ENCODE results near the gene ASF1B.
A peak's percentile ranks its signal among the peaks of the same experiment; 100 is the strongest.

Gene ASF1B

DNA sequence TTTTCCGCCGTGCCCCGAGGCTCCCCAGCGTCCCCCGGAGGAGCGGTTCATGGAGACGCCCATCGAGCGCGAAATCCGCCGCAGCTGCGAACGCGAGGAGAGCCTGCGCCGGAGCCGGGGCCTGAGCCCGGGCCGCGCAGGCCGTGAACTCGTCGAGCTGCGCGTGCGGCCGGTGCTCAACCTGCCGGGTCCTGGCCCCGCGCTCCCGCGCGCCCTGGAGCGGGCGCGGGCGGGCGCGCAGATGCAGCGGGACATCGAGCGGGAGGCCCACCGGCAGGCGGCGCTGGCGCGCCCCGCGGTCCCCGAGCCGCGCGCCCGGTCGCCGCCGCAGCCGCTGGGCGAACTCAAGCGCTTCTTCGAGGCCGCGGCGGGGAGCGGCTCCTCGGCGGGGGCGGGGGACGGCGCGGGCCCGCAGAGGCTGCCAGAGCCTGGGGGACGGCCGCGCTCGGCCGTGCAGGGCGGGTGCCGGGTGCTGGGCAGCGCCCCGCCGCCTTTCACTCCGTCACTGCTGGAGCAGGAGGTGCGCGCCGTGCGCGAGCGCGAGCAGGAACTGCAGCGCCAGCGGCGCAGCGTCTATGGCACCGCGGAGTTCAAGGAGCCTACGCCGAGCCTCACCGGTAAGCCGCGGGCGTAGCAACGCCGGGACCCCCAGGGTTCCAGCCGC lies 63.0 kb downstream of the ASF1B start:
- no peak for DNase-seq (ENCODE audit: low read depth)
- TF ChIP-seq, protein P1, sequence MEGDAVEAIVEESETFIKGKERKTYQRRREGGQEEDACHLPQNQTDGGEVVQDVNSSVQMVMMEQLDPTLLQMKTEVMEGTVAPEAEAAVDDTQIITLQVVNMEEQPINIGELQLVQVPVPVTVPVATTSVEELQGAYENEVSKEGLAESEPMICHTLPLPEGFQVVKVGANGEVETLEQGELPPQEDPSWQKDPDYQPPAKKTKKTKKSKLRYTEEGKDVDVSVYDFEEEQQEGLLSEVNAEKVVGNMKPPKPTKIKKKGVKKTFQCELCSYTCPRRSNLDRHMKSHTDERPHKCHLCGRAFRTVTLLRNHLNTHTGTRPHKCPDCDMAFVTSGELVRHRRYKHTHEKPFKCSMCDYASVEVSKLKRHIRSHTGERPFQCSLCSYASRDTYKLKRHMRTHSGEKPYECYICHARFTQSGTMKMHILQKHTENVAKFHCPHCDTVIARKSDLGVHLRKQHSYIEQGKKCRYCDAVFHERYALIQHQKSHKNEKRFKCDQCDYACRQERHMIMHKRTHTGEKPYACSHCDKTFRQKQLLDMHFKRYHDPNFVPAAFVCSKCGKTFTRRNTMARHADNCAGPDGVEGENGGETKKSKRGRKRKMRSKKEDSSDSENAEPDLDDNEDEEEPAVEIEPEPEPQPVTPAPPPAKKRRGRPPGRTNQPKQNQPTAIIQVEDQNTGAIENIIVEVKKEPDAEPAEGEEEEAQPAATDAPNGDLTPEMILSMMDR (conservative IDR thresholded peaks at IDR 0.05; ENCODE audit: low read depth, low read length): peak; percentile 16
- peak overlapping the region; percentile 70 for H3K4me3 ChIP-seq (ENCODE audit: low read length)

DNA sequence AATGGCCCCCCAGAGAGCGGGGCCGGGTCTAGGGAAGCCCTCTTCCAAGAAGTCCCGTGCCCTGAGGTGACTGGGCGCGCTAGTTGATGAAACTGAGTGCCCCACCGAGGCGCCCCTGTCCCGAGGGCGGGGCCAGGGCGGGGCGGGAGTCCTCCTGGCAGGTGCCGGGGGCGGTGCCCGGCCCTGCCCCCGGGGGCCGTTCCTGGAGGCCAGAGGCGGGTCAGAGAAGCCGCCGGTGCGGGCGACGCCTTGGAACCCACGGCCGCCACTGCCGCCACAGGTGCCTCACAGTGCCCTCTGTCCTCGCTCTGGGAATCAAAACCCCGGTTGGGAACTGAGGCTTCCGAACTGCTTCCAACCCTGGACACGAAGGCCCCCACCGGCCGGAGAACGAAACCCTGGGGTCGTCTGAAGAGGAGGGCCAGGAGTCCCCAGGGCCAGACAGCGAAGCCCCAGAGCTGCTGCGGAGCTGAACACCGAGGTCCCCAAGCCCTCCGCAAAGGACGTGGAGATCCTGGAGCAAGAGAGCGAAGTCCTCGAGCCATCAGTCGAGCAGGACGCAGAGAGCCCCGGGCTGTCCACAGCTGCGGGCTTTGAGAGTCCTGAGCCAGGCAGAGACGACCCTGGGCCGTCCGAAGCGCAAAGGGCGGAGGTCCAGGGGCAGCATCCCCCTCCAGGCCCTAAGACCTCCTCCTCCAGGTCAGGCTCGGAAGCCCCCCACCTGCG lies 63.7 kb downstream of the ASF1B start, which contains the start of gene MISP3:
Gene MISP3 (plus strand): TSS at position 252 of the 726 bp plus-strand sequence. CDS start 524 bp downstream, outside the sequence.
- peak within 1 kb of the TSS; percentile 70 for H3K4me3 ChIP-seq (ENCODE audit: low read length)
- no peak for DNase-seq (ENCODE audit: low read depth)
- TF ChIP-seq, protein P1 (conservative IDR thresholded peaks at IDR 0.05; ENCODE audit: low read depth, low read length): no peak

DNA sequence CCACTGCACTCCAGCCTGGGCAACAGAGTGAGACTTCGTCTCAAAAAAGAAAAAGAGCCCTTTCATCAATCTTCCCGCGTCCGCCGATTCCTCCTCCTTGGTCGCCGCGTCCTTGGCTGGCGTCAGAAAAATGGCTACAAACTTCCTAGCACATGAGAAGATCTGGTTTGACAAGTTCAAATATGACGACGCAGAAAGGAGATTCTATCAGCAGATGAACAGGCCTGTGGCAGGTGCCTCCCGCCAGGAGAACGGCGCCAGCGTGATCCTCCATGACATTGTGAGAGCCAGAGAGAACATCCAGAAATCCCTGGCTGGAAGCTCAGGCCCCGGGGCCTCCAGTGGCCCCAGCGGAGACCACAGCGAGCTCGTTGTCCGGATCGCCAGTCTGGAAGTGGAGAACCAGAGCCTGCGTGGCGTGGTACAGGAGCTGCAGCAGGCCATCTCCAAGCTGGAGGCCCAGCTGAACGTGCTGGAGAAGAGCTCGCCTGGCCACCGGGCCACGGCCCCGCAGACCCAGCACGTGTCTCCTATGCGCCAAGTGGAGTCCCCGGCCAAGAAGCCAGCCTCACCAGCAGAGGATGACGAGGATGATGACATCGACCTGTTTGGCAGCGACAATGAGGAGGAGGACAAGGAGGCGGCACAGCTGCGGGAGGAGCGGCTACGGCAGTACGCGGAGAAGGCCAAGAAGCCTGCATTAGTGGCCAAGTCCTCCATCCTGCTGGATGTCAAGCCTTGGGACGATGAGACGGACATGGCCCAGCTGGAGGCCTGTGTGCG lies 65.9 kb downstream of the ASF1B start:
- no peak overlapping the region for H3K4me3 ChIP-seq (ENCODE audit: low read length)
- TF ChIP-seq, protein P1 (conservative IDR thresholded peaks at IDR 0.05; ENCODE audit: low read depth, low read length): no peak
- no peak for DNase-seq (ENCODE audit: low read depth)

All from retinal pigment epithelial cell (primary cell).